IPS-18a (cell line): ENCODE data around the gene CCDC92.

Experiments used
- H3K27ac ChIP-seq: one replicate; pipeline ENCODE4 v1.5.1; 2013; ENCODE audit warnings: low read length
- H3K27me3 ChIP-seq: one replicate; pipeline ENCODE4 v1.6.1; 2013; ENCODE audit warnings: mild to moderate bottlenecking, low read length; ENCODE audit not compliant: control insufficient read depth, insufficient read depth
- H3K36me3 ChIP-seq: one replicate; pipeline ENCODE4 v1.6.1; 2013; ENCODE audit warnings: low read depth, low read length; ENCODE audit not compliant: control insufficient read depth
- H3K4me1 ChIP-seq: one replicate; pipeline ENCODE4 v1.6.1; 2013; ENCODE audit warnings: low read depth, low read length; ENCODE audit not compliant: control insufficient read depth
- H3K4me3 ChIP-seq: one replicate; pipeline ENCODE4 v1.5.1; 2013; ENCODE audit warnings: low read length
- H3K9ac ChIP-seq: one replicate; pipeline ENCODE4 v1.6.1; 2013; ENCODE audit warnings: mild to moderate bottlenecking, low read length, moderate library complexity
- H3K9me3 ChIP-seq: one replicate; pipeline ENCODE4 v1.6.1; 2013; ENCODE audit warnings: low read depth, low read length; ENCODE audit not compliant: control insufficient read depth

CCDC92 gene

GRCh38 chr12:123944696-123945095 is 27.9 kb downstream of the CCDC92 start:
- no peaks in the 10 kb centered on the region for H3K9me3 ChIP-seq
- H3K36me3 ChIP-seq = no peaks in the 10 kb centered on the region
- no peak overlapping the region for H3K4me3 ChIP-seq
- no peaks in the 10 kb centered on the region for H3K4me1 ChIP-seq
- no peak overlapping the region for H3K9ac ChIP-seq
- no peak overlapping the region for H3K27ac ChIP-seq
- H3K27me3 ChIP-seq = peaks cover 9% of the 10 kb centered on the region

- Histone ChIP-seq H3K4me3 (no peak overlapping the region), H3K27me3 (peaks cover 5% of the 10 kb centered on the region), H3K27ac (no peak overlapping the region), H3K9ac (no peak overlapping the region), H3K4me1 (no peaks in the 10 kb centered on the region), H3K9me3 (no peaks in the 10 kb centered on the region), H3K36me3 (no peaks in the 10 kb centered on the region)
These were observed 28.8 kb downstream of the CCDC92 start for GRCh38 chr12:123943816-123944215.

- Histone ChIP-seq H3K27ac (no peak overlapping the region), H3K9me3 (no peaks in the 10 kb centered on the region), H3K4me3 (no peak overlapping the region), H3K4me1 (no peaks in the 10 kb centered on the region), H3K9ac (no peak overlapping the region), H3K36me3 (no peaks in the 10 kb centered on the region), H3K27me3 (peaks cover 5% of the 10 kb centered on the region)
These were observed 29.6 kb downstream of the CCDC92 start for GRCh38 chr12:123942911-123943648.

- Histone ChIP-seq H3K27ac (no peak overlapping the region), H3K27me3 (peaks cover 5% of the 10 kb centered on the region), H3K9ac (no peak overlapping the region), H3K4me3 (no peak overlapping the region), H3K36me3 (no peaks in the 10 kb centered on the region), H3K9me3 (no peaks in the 10 kb centered on the region), H3K4me1 (no peaks in the 10 kb centered on the region)
These were observed 30.4 kb downstream of the CCDC92 start for GRCh38 chr12:123942238-123942653.

GRCh38 chr12:123941624-123942237 is 30.9 kb downstream of the CCDC92 start:
- Histone ChIP-seq H3K27ac (no peak overlapping the region), H3K9me3 (no peaks in the 10 kb centered on the region), H3K4me3 (no peak overlapping the region), H3K36me3 (no peaks in the 10 kb centered on the region), H3K27me3 (peaks cover 5% of the 10 kb centered on the region), H3K4me1 (no peaks in the 10 kb centered on the region), H3K9ac (no peak overlapping the region)

GRCh38 chr12:123941000-123941399 is 31.6 kb downstream of the CCDC92 start:
- H3K4me1 ChIP-seq = no peaks in the 10 kb centered on the region
- H3K27ac ChIP-seq = no peak overlapping the region
- H3K9ac ChIP-seq = no peak overlapping the region
- no peak overlapping the region for H3K4me3 ChIP-seq
- no peaks in the 10 kb centered on the region for H3K36me3 ChIP-seq
- peaks cover 5% of the 10 kb centered on the region for H3K27me3 ChIP-seq
- no peaks in the 10 kb centered on the region for H3K9me3 ChIP-seq

GRCh38 chr12:123940627-123940966 is 32.0 kb downstream of the CCDC92 start:
- no peaks in the 10 kb centered on the region for H3K4me1 ChIP-seq

GRCh38 chr12:123939716-123940626 is 32.7 kb downstream of the CCDC92 start:
- Histone ChIP-seq H3K27ac (no peak overlapping the region), H3K4me1 (no peaks in the 10 kb centered on the region), H3K9me3 (no peaks in the 10 kb centered on the region), H3K27me3 (peaks cover 1% of the 10 kb centered on the region), H3K9ac (no peak overlapping the region), H3K4me3 (no peak overlapping the region), H3K36me3 (no peaks in the 10 kb centered on the region)

More at GRCh38 chr12:123940627-123940966, 32.0 kb downstream of the CCDC92 start:
- no peaks in the 10 kb centered on the region for H3K36me3 ChIP-seq
- H3K4me3 ChIP-seq = no peak overlapping the region
- no peak overlapping the region for H3K27ac ChIP-seq
- no peak overlapping the region for H3K9ac ChIP-seq
- peaks cover 5% of the 10 kb centered on the region for H3K27me3 ChIP-seq
- H3K9me3 ChIP-seq = no peaks in the 10 kb centered on the region

GRCh38 chr12:123938679-123939480 is 33.8 kb downstream of the CCDC92 start:
- H3K36me3 ChIP-seq = no peaks in the 10 kb centered on the region
- H3K27ac ChIP-seq = no peak overlapping the region
- no peak overlapping the region for H3K4me3 ChIP-seq
- no peaks in the 10 kb centered on the region for H3K9me3 ChIP-seq
- no peaks in the 10 kb centered on the region for H3K4me1 ChIP-seq
- H3K27me3 ChIP-seq = no peaks in the 10 kb centered on the region
- no peak overlapping the region for H3K9ac ChIP-seq

- no peaks in the 10 kb centered on the region for H3K9me3 ChIP-seq
- no peak overlapping the region for H3K4me3 ChIP-seq
- no peaks in the 10 kb centered on the region for H3K36me3 ChIP-seq
- no peak overlapping the region for H3K27ac ChIP-seq
- H3K4me1 ChIP-seq = no peaks in the 10 kb centered on the region
- H3K27me3 ChIP-seq = no peaks in the 10 kb centered on the region
- no peak overlapping the region for H3K9ac ChIP-seq
These were observed 34.7 kb downstream of the CCDC92 start for GRCh38 chr12:123937707-123938591.
